HCT116 (cell line): ENCODE results near the gene GHRHR. TPM values are rescaled to one million over a fixed set of nuclear protein-coding genes. Genes with fewer than 3 reads are reported as not detected.

Experiments
- ATAC-seq: fragments of 200-7000 bp; cut with Tn5 transposase; 2 replicates; pipeline ENCODE4 v1.9.1; 2020; ENCODE audit warnings: mild to moderate bottlenecking, moderate library complexity
- BruUV-seq: library from RNA; stranded (reverse); fragments of 400-500 nt; replicated peaks from 2 replicates; lab custom pipeline; 2021; lab: Mats Ljungman, UMichigan
- CTCF ChIA-PET: fragments of 300-600 bp; sonication (Branson Sonifier 250); formaldehyde crosslinking; loops from one replicate; lab custom pipeline; 2021; ENCODE audit warnings: antibody characterized with exemption; lab: Charles Lee
- POLR2A ChIA-PET: fragments of 300-600, 350-600 bp; sonication (Branson Sonifier 250); formaldehyde crosslinking; loops from one replicate; lab custom pipeline; 2021; ENCODE audit warnings: antibody characterized with exemption; lab: Charles Lee
- RAD21 ChIA-PET, 2 experiments: fragments of 300-600 bp; sonication (Branson Sonifier 250); formaldehyde crosslinking; loops; one replicate each; lab custom pipeline; 2023; ENCODE audit warnings: low total read pairs in 2 of 2; ENCODE audit not compliant: uncharacterized antibody in 2 of 2, unreplicated experiment in 2 of 2, low non-redundant PET in 1 of 2; lab: Charles Lee
- DNase-seq: peaks from one replicate; pipeline ENCODE4 v3.0.0-alpha.2; 2010; ENCODE audit warnings: low read depth, low spot score
- H2AFZ ChIP-seq: fragments of 200-600 bp; shearing (Covaris generic), sonication (generic); 2 replicates; pipeline ENCODE4 v1.6.1; 2017; ENCODE audit warnings: low read depth, mixed run types, mixed read lengths, antibody characterized with exemption, low read length; ENCODE audit not compliant: poor library complexity, severe bottlenecking
- H3K27ac ChIP-seq: 2 replicates; pipeline ENCODE4 v1.5.1; 2012; ENCODE audit warnings: low read depth, low read length
- H3K27me3 ChIP-seq: fragments of 200-600 bp; sonication (generic); 2 replicates; pipeline ENCODE4 v1.6.1; 2016; ENCODE audit warnings: mixed run types, low read length, mixed read lengths; ENCODE audit not compliant: insufficient read depth
- H3K36me3 ChIP-seq, 2 experiments: fragments of 200-500 bp in 1 of 2; fragments of 200-600 bp in 1 of 2; sonication (Bioruptor generic) in 1 of 2; sonication (generic) in 1 of 2; 2 replicates each; pipeline versions ENCODE4 v1.5.1 to v1.6.1; 2014 to 2016; ENCODE audit warnings: low read length in 2 of 2, inconsistent platforms in 1 of 2, mixed read lengths in 1 of 2, mixed run types in 1 of 2; ENCODE audit not compliant: insufficient read depth in 2 of 2, control insufficient read depth in 1 of 2
- H3K4me1 ChIP-seq, 2 experiments: fragments of 200-600 bp in 1 of 2; sonication (generic) in 1 of 2; 2 replicates each; pipeline versions ENCODE4 v1.5.1 to v1.6.1; 2012 to 2017; ENCODE audit warnings: low read length in 2 of 2, inconsistent platforms in 1 of 2, mild to moderate bottlenecking in 1 of 2, mixed read lengths in 1 of 2, mixed run types in 1 of 2, moderate library complexity in 1 of 2; ENCODE audit not compliant: insufficient read depth in 2 of 2, control insufficient read depth in 1 of 2
- H3K4me2 ChIP-seq: fragments of 200-600 bp; sonication (generic); 2 replicates; pipeline ENCODE4 v1.6.1; 2017; ENCODE audit warnings: mixed run types, low read length, mixed read lengths
- H3K4me3 ChIP-seq, 2 experiments: fragments of 200-600 bp in 1 of 2; sonication (generic) in 1 of 2; replicated peaks in 1 of 2; 2 replicates each; pipeline ENCODE4 v1.5.1; 2011 to 2016; ENCODE audit warnings: low read length in 2 of 2, control low read depth in 1 of 2, low read depth in 1 of 2, mild to moderate bottlenecking in 1 of 2, mixed read lengths in 1 of 2, mixed run types in 1 of 2
- H3K79me2 ChIP-seq: fragments of 200-600 bp; sonication (generic); 2 replicates; pipeline ENCODE4 v1.6.1; 2017; ENCODE audit warnings: mild to moderate bottlenecking, mixed run types, low read length, moderate library complexity, mixed read lengths; ENCODE audit not compliant: insufficient read depth
- H3K9ac ChIP-seq: fragments of 200-600 bp; sonication (generic); 2 replicates; pipeline ENCODE4 v1.6.1; 2016; ENCODE audit warnings: low read length, mixed read lengths
- H3K9me2 ChIP-seq: fragments of 200-600 bp; sonication (generic), shearing (Covaris generic); 2 replicates; pipeline ENCODE4 v1.6.1; 2017; ENCODE audit warnings: mixed run types, mild to moderate bottlenecking, moderate library complexity; ENCODE audit not compliant: insufficient read depth
- H3K9me3 ChIP-seq, 2 experiments: fragments of 200-500 bp in 1 of 2; fragments of 200-600 bp in 1 of 2; sonication (Bioruptor generic) in 1 of 2; sonication (generic) in 1 of 2; 2 replicates each; pipeline ENCODE4 v1.6.1; 2014 to 2017; ENCODE audit warnings: low read length in 2 of 2, mixed read lengths in 2 of 2, inconsistent platforms in 1 of 2, low read depth in 1 of 2, mild to moderate bottlenecking in 1 of 2, mixed run types in 1 of 2, moderate library complexity in 1 of 2; ENCODE audit not compliant: control insufficient read depth in 1 of 2, insufficient read depth in 1 of 2
- H4K20me1 ChIP-seq: fragments of 200-600 bp; sonication (generic), shearing (Covaris generic); 2 replicates; pipeline ENCODE4 v1.6.1; 2017; ENCODE audit warnings: mixed run types, mild to moderate bottlenecking, moderate library complexity; ENCODE audit not compliant: insufficient read depth
- ATF3 ChIP-seq: IDR thresholded peaks from 2 replicates; pipeline ENCODE4 v1.6.1; 2012
- CBX3 ChIP-seq: IDR thresholded peaks from 2 replicates; pipeline ENCODE4 v1.6.1; 2012; ENCODE audit warnings: low read depth
- EGR1 ChIP-seq: IDR thresholded peaks from 2 replicates; pipeline ENCODE4 v1.6.1; 2012; ENCODE audit warnings: low read depth
- ELF1 ChIP-seq: IDR thresholded peaks from 2 replicates; pipeline ENCODE4 v1.6.1; 2012; ENCODE audit warnings: low read depth, borderline replicate concordance
- EZH2 ChIP-seq: fragments of 200-600 bp; sonication (generic); IDR thresholded peaks from 2 replicates; pipeline ENCODE4 v1.6.1; 2017; ENCODE audit warnings: antibody characterized with exemption, mixed run types
- FOSL1 ChIP-seq: IDR thresholded peaks from 2 replicates; pipeline ENCODE4 v1.6.1; 2012; ENCODE audit warnings: low read depth
- POLR2A ChIP-seq: IDR thresholded peaks from 2 replicates; pipeline ENCODE4 v1.7.0; 2011; ENCODE audit warnings: borderline replicate concordance; ENCODE audit not compliant: insufficient read depth, insufficient read length; ENCODE audit errors: extremely low read depth
- RAD21 ChIP-seq: IDR thresholded peaks from 2 replicates; pipeline ENCODE4 v1.6.1; 2012; ENCODE audit warnings: low read depth, mild to moderate bottlenecking
- REST ChIP-seq: IDR thresholded peaks from 2 replicates; pipeline ENCODE4 v1.6.1; 2012; ENCODE audit warnings: low read depth
- SIN3A ChIP-seq: IDR thresholded peaks from 2 replicates; pipeline ENCODE4 v1.6.1; 2012; ENCODE audit warnings: low read depth
- SRF ChIP-seq: IDR thresholded peaks from 2 replicates; pipeline ENCODE4 v1.6.1; 2012; ENCODE audit warnings: low read depth
- TCF7L2 ChIP-seq: IDR thresholded peaks from 2 replicates; pipeline ENCODE4 v1.7.0; 2011; ENCODE audit warnings: borderline replicate concordance, inconsistent platforms; ENCODE audit not compliant: insufficient read depth, insufficient read length; ENCODE audit errors: extremely low read depth
- ZFX ChIP-seq: fragments of 450-650 bp; IDR thresholded peaks from 2 replicates; pipeline ENCODE4 v1.6.1; 2017
- ZNF274 ChIP-seq: fragments of 200-500 bp; sonication (Bioruptor generic); IDR thresholded peaks from 2 replicates; pipeline ENCODE4 v1.6.1; 2014; ENCODE audit warnings: mild to moderate bottlenecking, low read depth, low read length, inconsistent platforms
- intact Hi-C: fragments of 100-400 bp; cut with micrococcal nuclease; formaldehyde crosslinking; loops from 2 replicates; pipeline ENCODE4 v1.10.0; 2022
- total RNA-seq: library from RNA; stranded (reverse); gene quantifications from one replicate; pipeline ENCODE4 v1.2.1, GENCODE V29; 2021; ENCODE audit not compliant: unreplicated experiment
- TF ChIP-seq, protein P1 (sequence below): IDR thresholded peaks from 2 replicates; pipeline ENCODE4 v1.6.1; 2011; ENCODE audit warnings: mild to moderate bottlenecking, low read length, moderate library complexity; ENCODE audit not compliant: insufficient replicate concordance; ENCODE audit errors: extremely low read depth
- TF ChIP-seq, protein P2 (sequence below): IDR thresholded peaks from 2 replicates; pipeline ENCODE4 v1.6.1; 2012

Gene GHRHR
- total RNA-seq, 1 experiment from 2014 or later = not detected

- Histone ChIP-seq H4K20me1 (no peaks in the 10 kb centered on the region), H3K9ac (no peak overlapping the region), H3K79me2 (no peaks in the 10 kb centered on the region), H3K27me3 (peaks cover 5% of the 10 kb centered on the region; the same call in 1 of the 2 replicates), H3K4me1 (peaks cover 0 to 7% of the 10 kb centered on the region in 2 experiments; a peak in 1 of 4 replicates), H3K4me2 (no peak overlapping the region), H3K27ac (no peak overlapping the region), H3K9me2 (no peaks in the 10 kb centered on the region), H3K4me3 (no peak overlapping the region), H3K9me3 (no peaks in the 10 kb centered on the region), H2AFZ (no peak overlapping the region), H3K36me3 (no peaks in the 10 kb centered on the region)
- no TSS peak for BruUV-seq
- ATAC-seq (no peak), DNase-seq (no peak)
- intact Hi-C loops = no loop called here
- RAD21 ChIA-PET = no interaction called here
- TF ChIP-seq REST (no peak), FOSL1 (no peak), ZNF274 (no peak), ELF1 (no peak), TCF7L2 (no peak), RAD21 (no peak), ATF3 (no peak), CBX3 (no peak), SRF (no peak), ZFX (no peak), EZH2 (no peak), EGR1 (no peak), SIN3A (no peak), POLR2A (no peak)
- TF ChIP-seq, protein P1, sequence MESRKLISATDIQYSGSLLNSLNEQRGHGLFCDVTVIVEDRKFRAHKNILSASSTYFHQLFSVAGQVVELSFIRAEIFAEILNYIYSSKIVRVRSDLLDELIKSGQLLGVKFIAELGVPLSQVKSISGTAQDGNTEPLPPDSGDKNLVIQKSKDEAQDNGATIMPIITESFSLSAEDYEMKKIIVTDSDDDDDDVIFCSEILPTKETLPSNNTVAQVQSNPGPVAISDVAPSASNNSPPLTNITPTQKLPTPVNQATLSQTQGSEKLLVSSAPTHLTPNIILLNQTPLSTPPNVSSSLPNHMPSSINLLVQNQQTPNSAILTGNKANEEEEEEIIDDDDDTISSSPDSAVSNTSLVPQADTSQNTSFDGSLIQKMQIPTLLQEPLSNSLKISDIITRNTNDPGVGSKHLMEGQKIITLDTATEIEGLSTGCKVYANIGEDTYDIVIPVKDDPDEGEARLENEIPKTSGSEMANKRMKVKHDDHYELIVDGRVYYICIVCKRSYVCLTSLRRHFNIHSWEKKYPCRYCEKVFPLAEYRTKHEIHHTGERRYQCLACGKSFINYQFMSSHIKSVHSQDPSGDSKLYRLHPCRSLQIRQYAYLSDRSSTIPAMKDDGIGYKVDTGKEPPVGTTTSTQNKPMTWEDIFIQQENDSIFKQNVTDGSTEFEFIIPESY = no peak
- TF ChIP-seq, protein P2, sequence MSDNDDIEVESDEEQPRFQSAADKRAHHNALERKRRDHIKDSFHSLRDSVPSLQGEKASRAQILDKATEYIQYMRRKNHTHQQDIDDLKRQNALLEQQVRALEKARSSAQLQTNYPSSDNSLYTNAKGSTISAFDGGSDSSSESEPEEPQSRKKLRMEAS = no peak
- POLR2A ChIA-PET = no interaction called here
- CTCF ChIA-PET = interaction anchor here (1.6 to 3.0 kb wide), 2 partner anchors 10 to 35 kb away, joined by 7 to 11 read pairs; no protein-coding TSS in a partner anchor
Observed at GRCh38 chr7:30973292-30973691, 9.5 kb downstream of the GHRHR start.
